ENCODE data around the gene GOLGA8A. TPM values are rescaled to one million over a fixed set of nuclear protein-coding genes. Genes with fewer than 3 reads are reported as not detected.
"Not testable (repeated sequence)": the region's sequence is repeated elsewhere in the genome, so short reads cannot be mapped to it uniquely, and the experiment has no call there.

GOLGA8A gene
- total RNA-seq, 1 experiment from 2014 or later, result 55.0 TPM

DNA sequence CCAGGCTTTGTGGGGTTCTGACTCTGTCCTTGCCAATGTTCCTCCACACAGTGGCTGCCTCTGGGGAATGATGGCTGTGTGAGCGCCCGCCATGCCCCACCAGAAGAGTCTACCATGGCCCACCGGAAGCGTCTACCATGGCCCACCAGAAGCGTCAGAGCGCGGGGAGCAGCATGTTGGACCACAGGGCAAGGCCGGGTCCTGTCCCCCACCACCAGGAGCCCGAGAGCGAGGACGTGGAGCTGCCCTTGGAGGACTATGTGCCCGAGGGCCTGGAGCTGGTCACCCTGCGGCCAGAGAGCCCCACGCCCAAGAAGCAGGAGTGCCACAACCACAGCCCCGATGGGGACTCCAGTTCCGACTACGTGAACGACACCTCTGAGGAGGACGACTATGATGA lies 28.1 kb downstream of the GOLGA8A start:
- H3K4me3 ChIP-seq (ENCODE audit: low read depth, low read length, poor library complexity, severe bottlenecking), result not testable (repeated sequence)

DNA sequence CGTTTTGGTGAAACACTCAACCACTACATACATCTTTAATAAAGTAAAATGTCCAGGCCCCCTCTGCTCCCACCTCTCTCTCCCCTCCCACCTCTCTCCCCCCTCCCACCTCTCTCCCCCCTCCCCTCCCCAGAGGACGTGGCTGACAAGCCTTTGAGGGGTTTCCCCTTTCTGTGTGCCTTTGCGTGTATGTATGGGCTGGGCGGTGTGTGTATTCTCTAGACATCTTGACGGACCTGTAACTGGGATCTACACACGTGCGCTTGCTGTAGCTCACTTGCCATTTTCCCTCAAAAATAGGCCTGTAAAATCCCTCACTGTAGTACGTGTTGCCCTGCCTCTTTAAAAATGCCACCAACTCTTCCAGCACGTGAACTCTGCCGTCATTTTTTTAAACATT lies 28.6 kb downstream of the GOLGA8A start:
- DNase-seq (ENCODE audit: low spot score); H3K27me3 ChIP-seq (replicated peaks; ENCODE audit: insufficient read depth, low read depth, low read length, poor library complexity); CTCF ChIA-PET; BruUV-seq (replicated peaks); POLR2A ChIA-PET (ENCODE audit: low non-redundant PET); H3K36me3 ChIP-seq (ENCODE audit: insufficient read depth, low read length, poor library complexity, severe bottlenecking); H3K27ac ChIP-seq (ENCODE audit: low read depth, low read length, poor library complexity, severe bottlenecking); H3K4me1 ChIP-seq (ENCODE audit: insufficient read depth, low read length, poor library complexity, severe bottlenecking); H3K9me3 ChIP-seq (ENCODE audit: low read depth, low read length, poor library complexity, severe bottlenecking); H3K4me3 ChIP-seq (ENCODE audit: low read depth, low read length, poor library complexity, severe bottlenecking); intact Hi-C loops (cut with micrococcal nuclease; ENCODE audit: unreplicated experiment): not testable (repeated sequence)

More for the DNA sequence above, 28.1 kb downstream of the GOLGA8A start:
- H3K4me1 ChIP-seq (ENCODE audit: insufficient read depth, low read length, poor library complexity, severe bottlenecking); BruUV-seq (replicated peaks); H3K27me3 ChIP-seq (replicated peaks; ENCODE audit: insufficient read depth, low read depth, low read length, poor library complexity); H3K36me3 ChIP-seq (ENCODE audit: insufficient read depth, low read length, poor library complexity, severe bottlenecking); H3K9me3 ChIP-seq (ENCODE audit: low read depth, low read length, poor library complexity, severe bottlenecking); CTCF ChIA-PET; POLR2A ChIA-PET (ENCODE audit: low non-redundant PET); H3K27ac ChIP-seq (ENCODE audit: low read depth, low read length, poor library complexity, severe bottlenecking); intact Hi-C loops (cut with micrococcal nuclease; ENCODE audit: unreplicated experiment); DNase-seq (ENCODE audit: low spot score): not testable (repeated sequence)

DNA sequence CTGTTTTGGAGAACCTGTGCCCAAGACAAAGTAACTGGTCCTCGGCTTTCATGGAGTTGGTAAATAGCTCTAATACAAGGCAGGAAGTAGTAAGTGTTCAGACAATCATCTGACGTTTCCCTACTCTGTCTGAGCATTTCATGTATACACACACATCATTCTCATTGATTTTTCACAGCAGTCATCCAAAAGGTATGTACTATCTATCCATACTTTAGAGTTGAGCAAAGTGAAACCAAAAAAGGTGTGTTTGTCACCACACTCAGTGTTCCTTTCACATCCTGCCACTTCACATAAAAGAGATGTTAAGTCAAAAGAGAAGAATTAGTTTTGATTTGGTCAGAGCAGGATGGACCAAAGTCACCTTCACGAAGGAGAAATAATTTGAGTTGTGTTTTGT lies 33.7 kb downstream of the GOLGA8A start:
- H3K27me3 ChIP-seq (replicated peaks; ENCODE audit: insufficient read depth, low read depth, low read length, poor library complexity); H3K36me3 ChIP-seq (ENCODE audit: insufficient read depth, low read length, poor library complexity, severe bottlenecking); H3K9me3 ChIP-seq (ENCODE audit: low read depth, low read length, poor library complexity, severe bottlenecking); H3K27ac ChIP-seq (ENCODE audit: low read depth, low read length, poor library complexity, severe bottlenecking); POLR2A ChIA-PET (ENCODE audit: low non-redundant PET); DNase-seq (ENCODE audit: low spot score); BruUV-seq (replicated peaks); intact Hi-C loops (cut with micrococcal nuclease; ENCODE audit: unreplicated experiment); CTCF ChIA-PET; H3K4me3 ChIP-seq (ENCODE audit: low read depth, low read length, poor library complexity, severe bottlenecking); H3K4me1 ChIP-seq (ENCODE audit: insufficient read depth, low read length, poor library complexity, severe bottlenecking): not testable (repeated sequence)

DNA sequence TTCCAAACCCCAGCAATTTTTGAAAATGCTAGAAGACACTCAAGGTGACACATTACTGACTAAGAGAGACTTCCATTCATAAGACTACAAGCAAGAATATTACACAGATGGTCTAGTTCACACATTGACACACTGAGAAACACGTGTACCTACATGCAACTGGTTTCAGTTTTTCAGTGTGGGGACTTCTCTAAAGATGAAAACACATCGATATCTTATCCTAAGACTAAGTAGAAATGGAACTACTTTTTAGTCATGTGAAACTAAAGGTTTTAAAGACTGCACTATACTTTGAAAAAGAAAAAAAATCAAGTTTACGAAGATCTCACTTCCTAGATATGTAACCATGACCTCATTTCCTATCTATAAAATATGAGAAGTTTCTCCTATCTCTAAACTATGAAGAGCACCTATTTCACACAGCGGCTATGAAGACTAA lies 34.4 kb downstream of the GOLGA8A start:
- BruUV-seq (replicated peaks); H3K27me3 ChIP-seq (replicated peaks; ENCODE audit: insufficient read depth, low read depth, low read length, poor library complexity); H3K36me3 ChIP-seq (ENCODE audit: insufficient read depth, low read length, poor library complexity, severe bottlenecking); intact Hi-C loops (cut with micrococcal nuclease; ENCODE audit: unreplicated experiment); H3K9me3 ChIP-seq (ENCODE audit: low read depth, low read length, poor library complexity, severe bottlenecking); H3K4me1 ChIP-seq (ENCODE audit: insufficient read depth, low read length, poor library complexity, severe bottlenecking); CTCF ChIA-PET; H3K27ac ChIP-seq (ENCODE audit: low read depth, low read length, poor library complexity, severe bottlenecking); DNase-seq (ENCODE audit: low spot score); POLR2A ChIA-PET (ENCODE audit: low non-redundant PET); H3K4me3 ChIP-seq (ENCODE audit: low read depth, low read length, poor library complexity, severe bottlenecking): not testable (repeated sequence)

DNA sequence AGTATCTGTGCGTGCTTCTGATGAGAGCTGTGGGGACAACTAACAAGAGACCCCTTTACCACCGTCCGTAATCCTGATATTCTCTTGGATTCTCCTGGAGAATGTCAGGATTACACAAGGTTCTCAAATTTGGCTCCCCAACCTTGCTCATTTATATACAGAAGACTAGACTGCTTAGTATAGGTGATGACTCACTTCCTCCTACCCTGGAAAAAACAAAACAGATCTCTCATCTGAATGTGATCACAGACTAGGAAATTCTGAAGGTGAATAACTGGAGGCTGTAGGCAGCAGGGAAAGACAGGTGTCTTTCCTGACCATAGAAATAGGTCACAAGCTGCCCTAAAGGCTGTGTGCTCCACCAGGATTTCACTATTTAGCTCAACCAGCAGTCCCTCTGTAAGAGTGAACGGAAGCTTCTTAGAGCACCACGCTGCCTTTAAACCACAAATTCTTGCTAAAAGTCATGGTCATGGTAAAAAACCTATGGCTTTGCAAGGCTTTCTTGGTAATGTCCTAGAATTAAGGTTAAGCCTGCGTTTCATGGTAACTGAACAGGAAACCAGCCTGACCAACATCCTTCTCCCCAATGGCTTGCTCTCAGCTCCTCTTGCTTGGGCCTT lies 39.9 kb downstream of the GOLGA8A start:
- BruUV-seq (replicated peaks); DNase-seq (ENCODE audit: low spot score); H3K9me3 ChIP-seq (ENCODE audit: low read depth, low read length, poor library complexity, severe bottlenecking); CTCF ChIA-PET; H3K27me3 ChIP-seq (replicated peaks; ENCODE audit: insufficient read depth, low read depth, low read length, poor library complexity); POLR2A ChIA-PET (ENCODE audit: low non-redundant PET); H3K4me3 ChIP-seq (ENCODE audit: low read depth, low read length, poor library complexity, severe bottlenecking); intact Hi-C loops (cut with micrococcal nuclease; ENCODE audit: unreplicated experiment); H3K4me1 ChIP-seq (ENCODE audit: insufficient read depth, low read length, poor library complexity, severe bottlenecking); H3K36me3 ChIP-seq (ENCODE audit: insufficient read depth, low read length, poor library complexity, severe bottlenecking); H3K27ac ChIP-seq (ENCODE audit: low read depth, low read length, poor library complexity, severe bottlenecking): not testable (repeated sequence)

DNA sequence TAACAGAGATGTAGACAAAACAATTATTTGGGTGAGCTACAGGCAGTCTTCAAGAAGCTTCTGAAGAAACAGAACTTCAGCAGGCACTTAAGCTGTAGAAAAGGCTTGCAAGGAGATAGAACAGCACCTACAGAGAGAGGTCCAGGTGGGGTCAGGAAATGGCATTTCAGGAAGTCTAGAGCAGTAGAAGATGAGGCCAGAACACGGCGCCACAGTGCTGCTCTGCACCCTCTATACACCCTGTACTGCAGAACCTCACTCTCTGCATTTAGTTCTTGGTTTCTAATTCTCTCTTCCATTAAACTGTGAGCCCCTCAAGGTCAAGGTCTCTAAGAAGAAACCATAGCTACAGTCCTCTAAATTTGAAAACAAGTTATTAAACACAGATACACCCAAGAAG lies 44.6 kb downstream of the GOLGA8A start:
- H3K36me3 ChIP-seq (ENCODE audit: insufficient read depth, low read length, poor library complexity, severe bottlenecking); H3K4me1 ChIP-seq (ENCODE audit: insufficient read depth, low read length, poor library complexity, severe bottlenecking); H3K27me3 ChIP-seq (replicated peaks; ENCODE audit: insufficient read depth, low read depth, low read length, poor library complexity); CTCF ChIA-PET; POLR2A ChIA-PET (ENCODE audit: low non-redundant PET); intact Hi-C loops (cut with micrococcal nuclease; ENCODE audit: unreplicated experiment); H3K4me3 ChIP-seq (ENCODE audit: low read depth, low read length, poor library complexity, severe bottlenecking); DNase-seq (ENCODE audit: low spot score); H3K9me3 ChIP-seq (ENCODE audit: low read depth, low read length, poor library complexity, severe bottlenecking); BruUV-seq (replicated peaks); H3K27ac ChIP-seq (ENCODE audit: low read depth, low read length, poor library complexity, severe bottlenecking): not testable (repeated sequence)

DNA sequence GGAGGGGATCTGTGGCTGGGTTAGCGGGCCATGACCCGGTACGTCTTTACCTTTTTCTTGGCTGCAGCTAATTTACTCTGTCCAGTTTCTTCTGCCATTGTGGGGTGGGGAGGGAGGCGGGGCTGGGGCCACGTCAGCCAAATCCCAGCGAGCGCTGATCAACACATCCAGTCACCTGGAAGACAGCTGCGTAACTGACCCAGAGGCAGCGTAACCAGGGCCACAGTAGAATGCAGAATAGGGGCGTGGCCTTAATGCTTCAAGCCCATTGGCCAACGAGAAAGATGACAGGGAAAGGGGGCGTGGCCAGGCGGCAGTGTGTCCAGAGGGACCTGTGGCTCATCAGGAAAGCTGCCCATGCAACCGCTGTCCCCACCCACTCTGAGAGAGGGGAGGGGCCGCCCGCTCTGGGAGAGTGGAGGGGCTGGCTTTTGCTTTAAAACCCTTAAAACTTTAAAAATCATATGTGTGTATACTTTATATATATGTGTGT lies 48.0 kb downstream of the GOLGA8A start:
- H3K9me3 ChIP-seq (ENCODE audit: low read depth, low read length, poor library complexity, severe bottlenecking); H3K4me1 ChIP-seq (ENCODE audit: insufficient read depth, low read length, poor library complexity, severe bottlenecking); DNase-seq (ENCODE audit: low spot score); H3K4me3 ChIP-seq (ENCODE audit: low read depth, low read length, poor library complexity, severe bottlenecking); intact Hi-C loops (cut with micrococcal nuclease; ENCODE audit: unreplicated experiment); H3K36me3 ChIP-seq (ENCODE audit: insufficient read depth, low read length, poor library complexity, severe bottlenecking); CTCF ChIA-PET; H3K27ac ChIP-seq (ENCODE audit: low read depth, low read length, poor library complexity, severe bottlenecking); H3K27me3 ChIP-seq (replicated peaks; ENCODE audit: insufficient read depth, low read depth, low read length, poor library complexity); POLR2A ChIA-PET (ENCODE audit: low non-redundant PET); BruUV-seq (replicated peaks): not testable (repeated sequence)
